Fibroblast of lung (primary cell): ENCODE results near the gene ADCY5. TPM values are rescaled to one million over a fixed set of nuclear protein-coding genes. Genes with fewer than 3 reads are reported as not detected.
A peak's percentile ranks its signal among the peaks of the same experiment; 100 is the strongest.

Experiments
- DNase-seq, 2 donors: peaks; one replicate each; pipeline versions ENCODE4 v3.0.0 to v3.0.0-alpha.2; 2010; ENCODE audit warnings: low read depth in 2 of 2
- H2AFZ ChIP-seq: 2 replicates; pipeline ENCODE4 v1.5.1; 2012; ENCODE audit warnings: low read length, control low read depth, inconsistent platforms
- H3K27ac ChIP-seq: 2 replicates; pipeline ENCODE4 v1.5.1; 2011; ENCODE audit warnings: low read length, control low read depth; ENCODE audit not compliant: insufficient read depth
- H3K27me3 ChIP-seq: 2 replicates; pipeline ENCODE4 v1.5.1; 2011; ENCODE audit warnings: mild to moderate bottlenecking, low read length; ENCODE audit not compliant: control insufficient read depth, insufficient read depth
- H3K36me3 ChIP-seq: 2 replicates; pipeline ENCODE4 v1.5.1; 2011; ENCODE audit warnings: low read length; ENCODE audit not compliant: control insufficient read depth, insufficient read depth
- H3K4me1 ChIP-seq: 2 replicates; pipeline ENCODE4 v1.5.1; 2011; ENCODE audit warnings: low read length; ENCODE audit not compliant: control insufficient read depth, insufficient read depth; ENCODE audit errors: extremely low read depth
- H3K4me2 ChIP-seq: 2 replicates; pipeline ENCODE4 v1.5.1; 2011; ENCODE audit warnings: low read length, control low read depth; ENCODE audit not compliant: insufficient read depth; ENCODE audit errors: extremely low read depth
- H3K4me3 ChIP-seq, 4 experiments: fragments of 200-600 bp in 1 of 4; sonication (generic) in 1 of 4; replicated peaks in 1 of 4; 2 replicates each; pipeline ENCODE4 v1.5.1; 2011 to 2016; ENCODE audit warnings: low read length in 4 of 4, low read depth in 3 of 4, mild to moderate bottlenecking in 3 of 4, control low read depth in 2 of 4, inconsistent platforms in 1 of 4, mixed read lengths in 1 of 4; ENCODE audit not compliant: insufficient read depth in 1 of 4; ENCODE audit errors: control extremely low read depth in 1 of 4
- H3K79me2 ChIP-seq: 2 replicates; pipeline ENCODE4 v1.5.1; 2012; ENCODE audit warnings: mild to moderate bottlenecking, low read length, inconsistent platforms; ENCODE audit not compliant: control insufficient read depth, insufficient read depth
- H3K9ac ChIP-seq: 2 replicates; pipeline ENCODE4 v1.5.1; 2011; ENCODE audit warnings: mild to moderate bottlenecking, low read length, control low read depth; ENCODE audit not compliant: insufficient read depth
- H3K9me3 ChIP-seq: 2 replicates; pipeline ENCODE4 v1.5.1; 2012; ENCODE audit warnings: low read depth, low read length; ENCODE audit not compliant: control insufficient read depth, insufficient read depth
- H4K20me1 ChIP-seq: 2 replicates; pipeline ENCODE4 v1.5.1; 2011; ENCODE audit warnings: low read length; ENCODE audit not compliant: control insufficient read depth, insufficient read depth; ENCODE audit errors: extremely low read depth
- CTCF ChIP-seq, 2 donors: IDR thresholded peaks in 1 of 2; conservative IDR thresholded peaks in 1 of 2; 1 replicate in 1 of 2; 2 replicates in 1 of 2; pipeline ENCODE4 v1.5.1; 2011 to 2012; ENCODE audit warnings: low read length in 2 of 2, control low read depth in 1 of 2, inconsistent platforms in 1 of 2, low read depth in 1 of 2, mild to moderate bottlenecking in 1 of 2
- EZH2 ChIP-seq: IDR thresholded peaks from 2 replicates; pipeline ENCODE4 v1.5.1; 2012; ENCODE audit warnings: low read length, control low read depth, mild to moderate bottlenecking; ENCODE audit errors: missing control alignments
- polyA plus RNA-seq, 2 donors: library from polyadenylated mRNA; depleted of rRNA in 1 of 2; stranded (reverse) in 1 of 2; unstranded in 1 of 2; fragments of >200 nt; gene quantifications; 2 replicates each; pipeline ENCODE4 v1.2.1, GENCODE V29; 2011 to 2012; ENCODE audit warnings: missing spikeins in 1 of 2
- total RNA-seq: library from RNA; depleted of rRNA; stranded (reverse); fragments of >200 nt; gene quantifications from 2 replicates; pipeline ENCODE4 v1.2.1, GENCODE V29; 2014

The ADCY5 gene
- total and polyA plus RNA-seq, 2 donors (not counting 1 experiment from before 2014, with no cell fraction given), result 0.11 to 0.50 TPM

DNA sequence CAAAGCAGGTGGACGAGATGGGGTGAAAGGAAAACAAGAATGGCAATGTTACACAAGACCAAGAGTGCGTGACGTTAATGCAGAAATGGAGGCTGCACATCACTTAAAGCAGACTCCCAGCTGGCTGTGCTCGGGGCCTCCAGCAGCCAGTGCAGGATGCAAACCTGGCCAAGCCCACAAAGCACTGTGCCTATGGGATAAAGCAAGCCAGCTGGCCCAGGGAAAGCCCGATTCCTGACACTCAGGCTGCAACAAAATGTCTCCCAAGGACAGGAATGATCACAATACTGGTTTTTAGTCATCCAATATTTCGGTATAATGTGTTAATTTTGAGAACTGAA is 161.0 kb downstream of the ADCY5 start:
- Histone ChIP-seq H2AFZ (no peak overlapping the region), H3K4me2 (no peak overlapping the region), H3K27ac (no peak overlapping the region), H3K27me3 (no peaks in the 10 kb centered on the region), H3K9me3 (no peaks in the 10 kb centered on the region), H3K4me3 (no peak overlapping the region), H4K20me1 (no peaks in the 10 kb centered on the region), H3K79me2 (no peaks in the 10 kb centered on the region), H3K4me1 (no peaks in the 10 kb centered on the region), H3K36me3 (no peaks in the 10 kb centered on the region), H3K9ac (no peak overlapping the region)
- TF ChIP-seq EZH2, result no peak
- TF ChIP-seq CTCF (conservative IDR thresholded peaks at IDR 0.05 in 1 of 2, IDR thresholded peaks at IDR 0.05 in 1 of 2; ENCODE audit: low read depth in 1 of 2, low read length in 2 of 2), result no peak
- no peak for DNase-seq

- Histone ChIP-seq H3K9ac (no peak overlapping the region), H3K4me3 (no peak overlapping the region), H3K79me2 (no peaks in the 10 kb centered on the region), H3K4me2 (no peak overlapping the region), H2AFZ (no peak overlapping the region), H3K27ac (no peak overlapping the region), H3K4me1 (no peaks in the 10 kb centered on the region), H4K20me1 (no peaks in the 10 kb centered on the region), H3K9me3 (no peaks in the 10 kb centered on the region), H3K27me3 (no peaks in the 10 kb centered on the region), H3K36me3 (no peaks in the 10 kb centered on the region)
- TF ChIP-seq EZH2, result no peak
- no peak for TF ChIP-seq CTCF (conservative IDR thresholded peaks at IDR 0.05 in 1 of 2, IDR thresholded peaks at IDR 0.05 in 1 of 2; ENCODE audit: low read depth in 1 of 2, low read length in 2 of 2)
- DNase-seq, result no peak
Measured at GRCh38 chr3:123287051-123287961, 161.6 kb downstream of the ADCY5 start.

GRCh38 chr3:123286308-123287023 is 162.4 kb downstream of the ADCY5 start:
- TF ChIP-seq CTCF (conservative IDR thresholded peaks at IDR 0.05 in 1 of 2, IDR thresholded peaks at IDR 0.05 in 1 of 2; ENCODE audit: low read depth in 1 of 2, low read length in 2 of 2) (peak; percentile 81 to 96), EZH2 (no peak)
- no peak overlapping the region for H3K4me2 ChIP-seq
- no peaks in the 10 kb centered on the region for H3K4me1 ChIP-seq
- H3K9me3 ChIP-seq, result no peaks in the 10 kb centered on the region
- H3K36me3 ChIP-seq, result no peaks in the 10 kb centered on the region
- H3K27me3 ChIP-seq, result no peaks in the 10 kb centered on the region
- H4K20me1 ChIP-seq, result no peaks in the 10 kb centered on the region
- no peak overlapping the region for H3K27ac ChIP-seq
- H3K79me2 ChIP-seq, result no peaks in the 10 kb centered on the region
- no peak overlapping the region for H3K9ac ChIP-seq
- no peak overlapping the region for H3K4me3 ChIP-seq
- DNase-seq, result peak; percentile 56 to 71
- no peak overlapping the region for H2AFZ ChIP-seq
